ENCODE measurements around the gene PGLYRP1. TPM values are rescaled to one million over a fixed set of nuclear protein-coding genes. Genes with fewer than 3 reads are reported as not detected.

The PGLYRP1 gene
- total and polyA plus RNA-seq, 2 of the 4 experiments (the other 2 are of a cell fraction) = not detected

DNA sequence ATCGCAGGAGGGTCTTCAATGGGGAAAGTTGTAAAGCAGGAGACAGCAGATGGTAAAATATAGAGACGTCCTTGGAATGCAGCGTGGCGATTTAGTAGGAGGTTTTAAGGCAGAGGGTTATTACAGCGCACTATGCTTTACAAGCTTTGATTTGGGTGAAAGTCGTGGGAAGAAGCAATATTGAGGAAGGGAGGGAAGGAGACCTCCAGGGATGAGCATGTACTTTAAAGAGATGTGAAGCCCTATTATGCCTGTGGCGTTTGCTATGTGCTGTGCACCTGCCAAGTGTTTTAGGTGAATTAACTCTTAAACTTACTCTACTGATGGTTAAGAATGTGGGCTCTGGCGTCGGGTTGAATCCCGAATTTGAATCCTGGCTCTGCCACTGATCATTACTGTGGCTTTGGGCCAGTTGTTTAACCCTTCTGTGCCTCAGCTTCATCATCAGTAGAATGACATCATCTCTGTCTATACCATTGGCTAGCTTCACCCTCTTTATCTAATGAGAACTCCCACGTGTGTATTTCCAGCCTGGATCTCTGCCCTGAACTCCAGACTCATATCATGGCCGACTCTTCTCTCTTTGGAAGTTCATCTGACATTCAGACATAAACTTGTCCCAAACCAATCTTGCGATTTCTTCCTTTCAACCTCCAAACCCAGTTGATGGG, 27.0 kb downstream of the PGLYRP1 start:
- dilution Hi-C loops (cut with HindIII; ENCODE audit: low sequenced_read_pairs, unreplicated experiment) (no loop called here), in situ Hi-C loops (cut with MboI; ENCODE audit: low sequenced_read_pairs) (no loop called here), intact Hi-C loops (cut with micrococcal nuclease) (loop anchor here (5.0 to 10.0 kb wide), 2 partner anchors 71 to 109 kb away; partner anchors contain the start of gene IRF2BP1)
- Histone ChIP-seq H3K36me3 (ENCODE audit: control insufficient read depth, insufficient read depth, low read length) (peaks cover 2% of the 10 kb centered on the region; the same call in 1 of the 2 replicates), H3K14ac (replicated peaks; ENCODE audit: low read depth, low read length) (peak overlapping the region; percentile 72), H3K4ac (ENCODE audit: low read depth, low read length) (peak overlapping the region; percentile 55), H3K56ac (ENCODE audit: extremely low read depth, insufficient read depth, low read length) (peak overlapping the region; percentile 73), H2AK5ac (ENCODE audit: low read depth, low read length) (peak overlapping the region; percentile 3; the same call in 1 of the 2 replicates), H4K91ac (ENCODE audit: insufficient read depth, low read depth, low read length) (0 out of 2 replicates have a peak overlapping the region, but pooled peaks have one; percentile 34), H3K4me1 (ENCODE audit: control insufficient read depth, insufficient read depth, low read length) (peaks cover 2% of the 10 kb centered on the region), H3K4me3 (ENCODE audit: insufficient read depth, low read depth, low read length) (peak overlapping the region; percentile 83), H3K18ac (ENCODE audit: low read depth, low read length) (no peak overlapping the region; the same call in 1 of the 2 replicates), H2BK5ac (ENCODE audit: low read depth, low read length, poor library complexity, severe bottlenecking) (peak overlapping the region; percentile 42), H3K27ac (ENCODE audit: insufficient read depth, low read length) (peak overlapping the region; percentile 64), H4K5ac (ENCODE audit: low read depth, low read length) (no peak overlapping the region), H4K8ac (ENCODE audit: low read depth in 2 of 2, low read length in 2 of 2) (peak overlapping the region; percentile 8 to 85; a peak in 3 of 4 replicates), H2AFZ (replicated peaks; ENCODE audit: low read length, poor library complexity) (peak overlapping the region; percentile 90), H2BK120ac (ENCODE audit: low read depth, low read length) (no peak overlapping the region), H3K4me2 (ENCODE audit: low read depth, low read length) (peak overlapping the region; percentile 98), H3K79me1 (ENCODE audit: low read depth in 1 of 2, low read length in 2 of 2) (peaks cover 16 to 40% of the 10 kb centered on the region in 2 experiments), H3K9ac (ENCODE audit: low read depth, low read length) (peak overlapping the region; percentile 88), H2BK20ac (ENCODE audit: low read depth, low read length) (no peak overlapping the region), H3K9me3 (ENCODE audit: control insufficient read depth, insufficient read depth, low read length) (no peaks in the 10 kb centered on the region), H4K20me1 (ENCODE audit: insufficient read depth, low read length) (peaks cover 5% of the 10 kb centered on the region; the same call in 1 of the 2 replicates), H3K9me1 (ENCODE audit: insufficient read depth, low read length) (peaks cover 9% of the 10 kb centered on the region), H2BK15ac (ENCODE audit: low read depth, low read length) (no peak overlapping the region), H2AK9ac (replicated peaks; ENCODE audit: low read depth, low read length, poor library complexity) (peak overlapping the region; percentile 86), H3K27me3 (ENCODE audit: control insufficient read depth, insufficient read depth, low read length) (no peaks in the 10 kb centered on the region), H3K23ac (ENCODE audit: low read depth, low read length) (peak overlapping the region; percentile 46)
- CTCF ChIA-PET = interaction anchor here (1.3 to 1.6 kb wide), 2 partner anchors 14 to 21 kb away, joined by 4 to 7 read pairs; no protein-coding TSS in a partner anchor
- 0% methylated on average over 5 of the region's 13 CpGs; no CpG with 5 or more reads in 1 of the 2 experiments for WGBS, 2 experiments (ENCODE audit: extremely low coverage in 2 of 2, insufficient read length in 1 of 2)
- POLR2A ChIA-PET (ENCODE audit: unreplicated experiment) = no interaction called here
- no peak for ATAC-seq (ENCODE audit: low read depth)
- BruUV-seq (replicated peaks) = TSS peak; percentile 68
- DNase-seq = peak; percentile 67
- TF ChIP-seq SMC3 (IDR thresholded peaks at IDR 0.05; ENCODE audit: low read depth, low read length) (no peak), MAZ (IDR thresholded peaks at IDR 0.05; ENCODE audit: borderline replicate concordance, low read depth, low read length) (no peak), CHD1 (IDR thresholded peaks at IDR 0.05; ENCODE audit: low read depth, low read length) (no peak), RFX5 (IDR thresholded peaks at IDR 0.05; ENCODE audit: low read depth, low read length) (no peak), MXI1 (IDR thresholded peaks at IDR 0.05; ENCODE audit: borderline replicate concordance, low read depth, low read length) (no peak), CTCF (conservative IDR thresholded peaks at IDR 0.05; ENCODE audit: low read depth, low read length) (no peak), POLR2A (IDR thresholded peaks at IDR 0.05; ENCODE audit: low read depth, low read length) (no peak), BHLHE40 (IDR thresholded peaks at IDR 0.05; ENCODE audit: low read depth, low read length) (no peak), FOS (IDR thresholded peaks at IDR 0.05; ENCODE audit: low read depth, low read length) (no peak), CEBPB (IDR thresholded peaks at IDR 0.05; ENCODE audit: low read depth, low read length) (no peak), NFE2L2 (IDR thresholded peaks at IDR 0.05; ENCODE audit: low read depth, low read length) (no peak), MAFK (IDR thresholded peaks at IDR 0.05; ENCODE audit: low read depth, low read length) (no peak)
- TF ChIP-seq, protein P1, sequence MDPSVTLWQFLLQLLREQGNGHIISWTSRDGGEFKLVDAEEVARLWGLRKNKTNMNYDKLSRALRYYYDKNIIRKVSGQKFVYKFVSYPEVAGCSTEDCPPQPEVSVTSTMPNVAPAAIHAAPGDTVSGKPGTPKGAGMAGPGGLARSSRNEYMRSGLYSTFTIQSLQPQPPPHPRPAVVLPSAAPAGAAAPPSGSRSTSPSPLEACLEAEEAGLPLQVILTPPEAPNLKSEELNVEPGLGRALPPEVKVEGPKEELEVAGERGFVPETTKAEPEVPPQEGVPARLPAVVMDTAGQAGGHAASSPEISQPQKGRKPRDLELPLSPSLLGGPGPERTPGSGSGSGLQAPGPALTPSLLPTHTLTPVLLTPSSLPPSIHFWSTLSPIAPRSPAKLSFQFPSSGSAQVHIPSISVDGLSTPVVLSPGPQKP (IDR thresholded peaks at IDR 0.05; ENCODE audit: borderline replicate concordance, low read depth, low read length) = no peak
- TF ChIP-seq, protein P2, sequence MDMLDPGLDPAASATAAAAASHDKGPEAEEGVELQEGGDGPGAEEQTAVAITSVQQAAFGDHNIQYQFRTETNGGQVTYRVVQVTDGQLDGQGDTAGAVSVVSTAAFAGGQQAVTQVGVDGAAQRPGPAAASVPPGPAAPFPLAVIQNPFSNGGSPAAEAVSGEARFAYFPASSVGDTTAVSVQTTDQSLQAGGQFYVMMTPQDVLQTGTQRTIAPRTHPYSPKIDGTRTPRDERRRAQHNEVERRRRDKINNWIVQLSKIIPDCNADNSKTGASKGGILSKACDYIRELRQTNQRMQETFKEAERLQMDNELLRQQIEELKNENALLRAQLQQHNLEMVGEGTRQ (IDR thresholded peaks at IDR 0.05; ENCODE audit: low read depth, low read length) = no peak; the same call in 1 of the 2 replicates
